CD4-positive, alpha-beta T cell treated with Interferon gamma for 1 hour (primary cell): ENCODE results near the gene RASGRP1.

Source experiments
- DNase-seq: peaks from one replicate; pipeline ENCODE4 v3.0.0-alpha.2; 2020

Gene RASGRP1

GRCh38 chr15:38563723-38564519 is 693 bp downstream of the RASGRP1 start:
- peak; percentile 84 for DNase-seq

- peak; percentile 11 for DNase-seq
Measured at GRCh38 chr15:38562278-38562677, 2.3 kb downstream of the RASGRP1 start.

GRCh38 chr15:38560456-38560926 is 4.1 kb downstream of the RASGRP1 start:
- no peak for DNase-seq

GRCh38 chr15:38559636-38560307 is 4.8 kb downstream of the RASGRP1 start:
- DNase-seq: no peak

- DNase-seq: no peak
Measured at GRCh38 chr15:38559131-38559530, 5.5 kb downstream of the RASGRP1 start.

- no peak for DNase-seq
Measured at GRCh38 chr15:38558372-38559059, 6.1 kb downstream of the RASGRP1 start.

GRCh38 chr15:38557921-38558320 is 6.7 kb downstream of the RASGRP1 start:
- DNase-seq: no peak

GRCh38 chr15:38555686-38556334 is 8.8 kb downstream of the RASGRP1 start:
- DNase-seq: no peak

GRCh38 chr15:38554354-38554753 is 10.3 kb downstream of the RASGRP1 start:
- DNase-seq: peak; percentile 11

- DNase-seq: no peak
Measured at GRCh38 chr15:38553071-38553470, 11.5 kb downstream of the RASGRP1 start.

- DNase-seq: no peak
Measured at GRCh38 chr15:38551720-38552648, 12.6 kb downstream of the RASGRP1 start.

GRCh38 chr15:38549222-38549621 is 15.4 kb downstream of the RASGRP1 start:
- DNase-seq: no peak

- DNase-seq: no peak
Measured at GRCh38 chr15:38547255-38547997, 17.2 kb downstream of the RASGRP1 start.

- DNase-seq: no peak
Measured at GRCh38 chr15:38545179-38545578, 19.4 kb downstream of the RASGRP1 start.

GRCh38 chr15:38541026-38541425 is 23.6 kb downstream of the RASGRP1 start:
- DNase-seq: no peak

GRCh38 chr15:38540510-38540909 is 24.1 kb downstream of the RASGRP1 start:
- DNase-seq: no peak

GRCh38 chr15:38539008-38539343 is 25.6 kb downstream of the RASGRP1 start:
- no peak for DNase-seq

GRCh38 chr15:38538328-38539007 is 26.1 kb downstream of the RASGRP1 start:
- DNase-seq: no peak

GRCh38 chr15:38536201-38536676 is 28.4 kb downstream of the RASGRP1 start:
- DNase-seq: no peak

GRCh38 chr15:38535491-38536200 is 29.0 kb downstream of the RASGRP1 start:
- no peak for DNase-seq
